Mesothelial cell of epicardium (in vitro differentiated cells): ENCODE measurements around the gene PSAP. TPM values are rescaled to one million over a fixed set of nuclear protein-coding genes. Genes with fewer than 3 reads are reported as not detected.
"Not testable (repeated sequence)": the region's sequence is repeated elsewhere in the genome, so short reads cannot be mapped to it uniquely, and the experiment has no call there.

Experiments used
- DNase-seq, 2 experiments: peaks; one replicate each; pipeline ENCODE4 v3.0.0; 2021; ENCODE audit warnings: low spot score in 2 of 2; ENCODE audit not compliant: unreplicated experiment in 2 of 2
- H3K27ac Mint-ChIP-seq: 2 replicates; pipeline ENCODE4 v1.8.0; 2021; ENCODE audit warnings: mixed read lengths
- H3K27me3 Mint-ChIP-seq: 2 replicates; pipeline ENCODE4 v1.8.0; 2021; ENCODE audit warnings: low read depth, mixed read lengths
- H3K36me3 Mint-ChIP-seq: 2 replicates; pipeline ENCODE4 v1.8.0; 2021; ENCODE audit warnings: mixed read lengths
- H3K4me1 Mint-ChIP-seq: 2 replicates; pipeline ENCODE4 v1.8.0; 2021; ENCODE audit warnings: mixed read lengths
- H3K4me3 Mint-ChIP-seq: 2 replicates; pipeline ENCODE4 v1.8.0; 2021; ENCODE audit warnings: mild to moderate bottlenecking, moderate library complexity, mixed read lengths
- H3K9me3 Mint-ChIP-seq: 2 replicates; pipeline ENCODE4 v1.8.0; 2021; ENCODE audit warnings: mixed read lengths
- CTCF ChIP-seq: fragments of 200-600 bp; sonication (generic); IDR thresholded peaks from one replicate; pipeline ENCODE4 v1.5.0; 2021; ENCODE audit warnings: antibody characterized with exemption; ENCODE audit not compliant: unreplicated experiment
- total RNA-seq: library from RNA; stranded (reverse); gene quantifications from 3 replicates; pipeline ENCODE4 v1.2.1, GENCODE V29; 2021

Gene PSAP
- total RNA-seq, 1 donor from 2014 or later = 574 TPM

DNA sequence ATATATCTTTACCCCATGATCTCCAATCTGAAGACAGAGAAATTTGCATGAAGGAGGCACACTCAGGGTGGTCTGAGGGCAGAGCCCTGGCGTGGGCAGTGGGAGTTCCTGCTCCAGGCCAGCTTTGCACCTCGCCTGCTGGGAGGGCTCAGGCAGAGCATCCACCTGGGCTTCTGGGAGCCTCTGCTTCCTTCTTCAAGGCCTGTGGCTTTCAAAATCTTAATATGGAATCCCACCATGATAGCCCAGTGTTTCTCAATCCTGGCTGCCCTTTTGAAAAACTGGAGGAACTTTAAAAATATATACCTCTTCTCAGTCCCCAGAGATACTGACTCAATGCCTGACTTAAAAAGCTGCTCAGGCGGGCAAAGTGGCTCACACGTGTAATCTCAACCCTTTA, 36.7 kb upstream of the PSAP start:
- DNase-seq = no peak
- H3K27ac Mint-ChIP-seq = no peak overlapping the region
- no peak for TF ChIP-seq CTCF
- peak overlapping the region; percentile 78 for H3K4me3 Mint-ChIP-seq
- peaks cover 15% of the 10 kb centered on the region for H3K4me1 Mint-ChIP-seq
- no peaks in the 10 kb centered on the region for H3K27me3 Mint-ChIP-seq
- no peaks in the 10 kb centered on the region for H3K9me3 Mint-ChIP-seq
- H3K36me3 Mint-ChIP-seq = no peaks in the 10 kb centered on the region

DNA sequence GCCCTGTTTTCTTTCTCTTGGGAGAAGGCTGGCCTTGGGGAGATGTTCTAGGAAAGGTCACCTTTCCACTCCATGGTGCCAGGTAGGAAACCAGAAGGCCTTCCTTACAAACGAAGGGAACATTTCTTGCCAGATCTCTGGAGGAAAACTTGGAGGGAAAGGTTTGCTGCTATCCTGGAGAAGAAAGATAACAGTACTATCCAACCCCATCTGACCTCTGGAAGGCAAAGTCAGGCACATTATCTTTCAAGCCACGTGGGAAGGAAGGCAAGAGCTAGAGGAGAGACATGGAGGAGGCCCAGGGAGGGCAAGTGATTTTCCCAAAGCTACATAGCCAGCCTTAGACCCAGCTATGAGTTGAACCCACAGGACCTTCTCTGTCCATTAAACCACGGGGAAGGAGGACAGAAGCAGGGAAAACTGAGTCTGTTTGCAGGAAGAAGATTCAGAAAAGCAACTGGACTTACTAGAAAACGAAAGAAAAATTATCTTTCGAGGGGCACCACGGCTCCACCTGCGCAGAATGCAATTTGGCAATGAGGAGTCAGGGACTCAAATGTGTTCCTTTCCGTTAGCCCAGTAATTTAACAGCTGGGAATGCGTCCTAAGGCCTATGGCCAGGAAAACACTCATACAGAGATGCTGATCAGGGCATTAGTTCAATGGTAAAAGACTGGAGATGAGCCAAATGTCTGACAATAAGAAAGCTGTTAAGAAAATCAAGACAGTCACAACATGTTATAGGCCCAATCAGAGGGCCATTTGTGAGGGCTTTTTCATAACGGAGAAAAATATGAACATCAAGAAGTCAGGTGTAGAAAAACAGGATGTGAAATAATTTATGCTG, 32.0 kb upstream of the PSAP start:
- Mint-ChIP-seq H3K27ac (no peak overlapping the region), H3K4me3 (no peak overlapping the region), H3K4me1 (peaks cover 9% of the 10 kb centered on the region), H3K9me3 (no peaks in the 10 kb centered on the region), H3K27me3 (no peaks in the 10 kb centered on the region), H3K36me3 (no peaks in the 10 kb centered on the region)
- TF ChIP-seq CTCF = no peak
- DNase-seq = no peak

- Mint-ChIP-seq H3K4me3 (no peak overlapping the region), H3K36me3 (no peaks in the 10 kb centered on the region), H3K4me1 (peaks cover 8% of the 10 kb centered on the region), H3K9me3 (no peaks in the 10 kb centered on the region), H3K27ac (no peak overlapping the region), H3K27me3 (no peaks in the 10 kb centered on the region)
- no peak for DNase-seq
- no peak for TF ChIP-seq CTCF
These were observed 30.8 kb upstream of the PSAP start for GRCh38 chr10:71881647-71882355.

- H3K4me1 Mint-ChIP-seq, H3K9me3 Mint-ChIP-seq, H3K36me3 Mint-ChIP-seq, H3K27ac Mint-ChIP-seq, H3K27me3 Mint-ChIP-seq, DNase-seq, H3K4me3 Mint-ChIP-seq: not testable (repeated sequence)
These were observed 30.2 kb upstream of the PSAP start for GRCh38 chr10:71881307-71881624.

DNA sequence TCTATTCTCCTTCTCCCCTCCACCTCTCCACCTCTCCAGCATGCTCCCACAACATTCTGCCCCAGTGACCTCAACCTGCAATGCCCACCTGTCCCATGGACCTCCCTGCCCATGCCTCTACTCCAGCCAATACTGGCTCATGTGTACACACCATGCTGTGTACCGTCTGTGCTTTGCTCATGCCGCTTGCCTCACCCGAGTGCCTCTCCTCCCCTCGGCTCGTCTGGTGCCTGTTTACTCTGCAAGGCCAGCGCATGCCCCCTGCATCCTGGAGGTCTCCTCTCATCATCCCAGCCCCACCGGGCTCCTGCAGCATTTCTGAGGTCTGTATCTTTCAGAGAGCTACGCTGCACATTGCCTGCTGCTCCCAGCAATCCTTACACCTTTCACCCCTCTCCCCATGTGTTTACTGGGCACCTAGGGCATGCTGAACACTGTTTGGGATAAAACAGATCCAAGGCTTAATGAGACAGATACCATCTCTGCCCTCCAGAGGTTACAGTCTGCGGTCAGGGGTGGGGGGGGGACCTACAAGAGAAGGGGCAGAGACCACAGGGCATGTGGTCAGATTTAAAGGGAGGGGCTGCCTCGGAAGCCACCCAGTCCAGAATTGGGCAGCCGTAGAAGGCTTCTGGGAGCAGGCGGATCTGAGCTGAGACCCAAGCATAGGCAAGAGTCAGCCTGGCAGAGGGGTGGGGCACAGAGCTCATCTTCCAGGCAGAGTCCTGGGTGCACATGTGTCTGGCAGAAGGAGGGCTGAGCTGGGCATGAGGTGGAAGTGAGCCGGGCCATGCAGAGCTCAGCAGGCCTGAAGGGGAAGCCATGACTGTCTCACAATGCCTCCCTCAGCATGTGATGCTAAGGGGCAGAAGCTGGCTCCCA, 29.6 kb upstream of the PSAP start:
- H3K27ac Mint-ChIP-seq = no peak overlapping the region
- H3K4me1 Mint-ChIP-seq = peaks cover 5% of the 10 kb centered on the region
- no peak overlapping the region for H3K4me3 Mint-ChIP-seq
- H3K36me3 Mint-ChIP-seq = no peaks in the 10 kb centered on the region
- no peaks in the 10 kb centered on the region for H3K9me3 Mint-ChIP-seq
- TF ChIP-seq CTCF = no peak
- no peak for DNase-seq
- no peaks in the 10 kb centered on the region for H3K27me3 Mint-ChIP-seq
